ENCODE measurements around the gene LEKR1.
"Not testable (repeated sequence)": the region's sequence is repeated elsewhere in the genome, so short reads cannot be mapped to it uniquely, and the experiment has no call there.

Gene LEKR1

DNA sequence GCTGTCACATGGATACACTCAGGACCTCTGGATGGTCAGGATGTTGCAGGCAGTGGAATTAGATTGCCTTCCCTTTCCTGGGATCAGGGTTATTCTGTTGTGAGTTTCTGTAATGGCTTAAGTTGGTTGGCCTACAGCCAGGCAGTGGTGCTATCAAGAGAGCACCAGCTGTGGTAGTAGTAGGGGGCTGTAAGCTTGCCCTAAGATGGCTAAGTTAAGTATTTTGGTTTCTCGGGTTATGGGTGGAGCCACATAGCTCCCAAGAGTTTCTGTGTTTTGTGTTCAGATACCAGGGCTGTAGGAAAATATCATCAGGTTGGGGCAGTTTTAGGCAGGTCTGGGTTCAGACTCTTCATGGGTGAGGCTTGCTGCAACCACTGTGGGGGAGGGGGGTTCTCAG, 59.6 kb downstream of the LEKR1 start:
- no peak for DNase-seq (ENCODE audit: low read depth)
- no peak overlapping the region for H3K4me3 ChIP-seq (ENCODE audit: low read depth, low read length)
- TF ChIP-seq CTCF (IDR thresholded peaks at IDR 0.05; ENCODE audit: insufficient read depth, low read depth, low read length, missing control alignments), result no peak

- DNase-seq (ENCODE audit: low read depth), result no peak
- H3K4me3 ChIP-seq (ENCODE audit: low read depth, low read length), result no peak overlapping the region
- no peak for TF ChIP-seq CTCF (IDR thresholded peaks at IDR 0.05; ENCODE audit: insufficient read depth, low read depth, low read length, missing control alignments)
Measured at GRCh38 chr3:156888176-156888575, 62.0 kb downstream of the LEKR1 start.

GRCh38 chr3:156888576-156888975, 62.4 kb downstream of the LEKR1 start:
- H3K4me3 ChIP-seq (ENCODE audit: low read depth, low read length), result no peak overlapping the region
- no peak for DNase-seq (ENCODE audit: low read depth)
- no peak for TF ChIP-seq CTCF (IDR thresholded peaks at IDR 0.05; ENCODE audit: insufficient read depth, low read depth, low read length, missing control alignments)

DNA sequence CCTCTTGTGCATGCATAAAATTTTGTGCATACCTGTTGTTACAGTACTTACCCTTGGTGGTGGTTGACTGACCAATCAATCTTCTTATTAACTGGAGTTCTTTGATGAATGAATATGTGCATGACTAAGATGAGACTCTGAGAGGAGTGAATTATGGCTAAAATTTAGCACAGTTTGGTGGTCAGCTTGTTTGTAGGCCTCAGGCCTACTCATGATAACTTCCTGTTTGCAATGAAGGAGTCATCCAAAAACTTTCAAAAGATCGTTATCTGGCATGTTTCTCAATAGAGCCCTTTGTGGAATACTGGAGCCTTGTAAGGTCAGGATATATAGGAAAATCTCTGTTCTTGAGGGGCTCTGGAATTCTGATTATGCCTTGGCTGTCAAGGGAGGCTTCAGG, 66.5 kb downstream of the LEKR1 start:
- H3K4me3 ChIP-seq (ENCODE audit: low read depth, low read length), result no peak overlapping the region
- DNase-seq (ENCODE audit: low read depth), result no peak
- no peak for TF ChIP-seq CTCF (IDR thresholded peaks at IDR 0.05; ENCODE audit: insufficient read depth, low read depth, low read length, missing control alignments)

- not testable (repeated sequence) for DNase-seq (ENCODE audit: low read depth); H3K4me3 ChIP-seq (ENCODE audit: low read depth, low read length)
Measured at GRCh38 chr3:156895374-156895773, 69.2 kb downstream of the LEKR1 start.

DNA sequence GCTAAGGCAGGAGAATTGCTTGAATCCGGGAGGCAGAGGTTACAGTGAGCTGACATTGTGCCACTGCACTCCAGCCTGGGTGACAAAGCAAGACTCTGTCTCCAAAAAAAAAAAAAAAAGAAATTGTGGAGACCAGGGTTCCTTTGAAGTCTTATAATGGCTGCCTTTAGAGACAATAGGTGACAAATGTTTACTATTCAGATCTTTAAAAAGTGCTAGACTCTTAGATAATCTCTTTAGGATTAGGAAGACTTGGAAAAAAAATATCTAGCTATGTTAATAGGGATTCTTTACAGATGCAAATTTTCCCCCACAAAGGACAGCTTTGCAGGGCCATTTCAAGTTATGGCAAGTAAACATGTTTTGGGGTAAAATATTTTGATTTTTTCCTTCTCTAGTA, 71.7 kb downstream of the LEKR1 start:
- H3K4me3 ChIP-seq (ENCODE audit: low read depth, low read length); DNase-seq (ENCODE audit: low read depth): not testable (repeated sequence)

GRCh38 chr3:156898296-156898880, 72.2 kb downstream of the LEKR1 start:
- no peak overlapping the region for H3K4me3 ChIP-seq (ENCODE audit: low read depth, low read length)
- no peak for DNase-seq (ENCODE audit: low read depth)
- TF ChIP-seq CTCF (IDR thresholded peaks at IDR 0.05; ENCODE audit: insufficient read depth, low read depth, low read length, missing control alignments), result no peak

DNA sequence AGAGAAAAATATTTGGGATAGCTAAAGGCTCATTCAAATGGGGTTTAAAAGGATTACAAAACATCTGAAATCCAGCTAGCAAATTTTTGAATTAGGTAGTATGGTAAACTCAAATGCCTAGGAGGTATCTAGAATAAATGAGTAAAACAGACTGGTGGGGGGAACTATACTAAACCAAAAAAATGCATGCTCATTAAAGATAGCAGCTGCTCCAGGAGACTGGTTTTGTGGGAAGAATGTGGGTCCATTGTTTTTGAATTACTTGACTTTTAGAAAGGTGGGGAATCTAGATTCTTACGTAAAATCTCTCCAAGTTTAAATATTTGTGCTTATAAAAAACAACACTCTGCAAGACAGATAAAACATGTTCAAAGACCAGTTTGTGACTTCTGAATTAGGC, 73.8 kb downstream of the LEKR1 start:
- no peak for DNase-seq (ENCODE audit: low read depth)
- TF ChIP-seq CTCF (IDR thresholded peaks at IDR 0.05; ENCODE audit: insufficient read depth, low read depth, low read length, missing control alignments), result no peak
- H3K4me3 ChIP-seq (ENCODE audit: low read depth, low read length), result no peak overlapping the region
